Transverse colon (tissue), 4 donors: ENCODE measurements around the gene PSMC2. TPM values are rescaled to one million over a fixed set of nuclear protein-coding genes. Genes with fewer than 3 reads are reported as not detected.

Experiments
- DNase-seq: peaks from one replicate; pipeline ENCODE4 v3.0.0-alpha.2; 2019
- H3K27ac ChIP-seq, 4 donors: fragments of 200-600 bp; sonication (generic); 2 replicates each; pipeline ENCODE4 v1.5.1; 2016 to 2018; ENCODE audit warnings: inconsistent platforms in 4 of 4
- H3K27me3 ChIP-seq: fragments of 200-600 bp; sonication (generic); 2 replicates; pipeline ENCODE4 v1.5.1; 2017; ENCODE audit warnings: inconsistent platforms
- H3K36me3 ChIP-seq, 4 donors: fragments of 200-600 bp; sonication (generic); 2 replicates each; pipeline ENCODE4 v1.5.1; 2017 to 2019; ENCODE audit warnings: inconsistent platforms in 4 of 4
- H3K4me1 ChIP-seq, 4 donors: fragments of 200-600 bp; sonication (generic); 2 replicates each; pipeline ENCODE4 v1.5.1; 2017 to 2020; ENCODE audit warnings: inconsistent platforms in 4 of 4
- H3K4me3 ChIP-seq, 4 donors: fragments of 200-600 bp; sonication (generic); 1 replicate in 1 of 4; 2 replicates in 3 of 4; pipeline versions ENCODE4 v1.5.1 to v1.6.1; 2017 to 2019; ENCODE audit warnings: inconsistent platforms in 4 of 4
- H3K9me3 ChIP-seq, 2 donors: fragments of 200-600 bp; sonication (generic); 2 replicates each; pipeline ENCODE4 v1.5.1; 2017 to 2019; ENCODE audit warnings: inconsistent platforms in 2 of 2
- CTCF ChIP-seq, 5 experiments: fragments of 200-600 bp in 3 of 5; fragments of 450-650 bp in 2 of 5; sonication (generic) in 3 of 5; IDR thresholded peaks; 1 replicate in 2 of 5; 2 replicates in 3 of 5; pipeline ENCODE4 v1.5.1; 2016 to 2017; ENCODE audit warnings: antibody characterized with exemption in 5 of 5, inconsistent platforms in 3 of 5, mild to moderate bottlenecking in 2 of 5, moderate library complexity in 1 of 5
- EP300 ChIP-seq: sonication (generic); formaldehyde crosslinking; IDR thresholded peaks from one replicate; pipeline ENCODE4 v1.6.1; 2017; ENCODE audit warnings: antibody characterized with exemption, low read depth
- POLR2A ChIP-seq: fragments of 450-650 bp; IDR thresholded peaks from one replicate; pipeline ENCODE4 v1.6.1; 2016; ENCODE audit warnings: antibody characterized with exemption, mild to moderate bottlenecking, moderate library complexity
- POLR2AphosphoS5 ChIP-seq, 3 donors: sonication (generic); formaldehyde crosslinking; IDR thresholded peaks; one replicate each; pipeline ENCODE4 v1.6.1; 2016; ENCODE audit warnings: antibody characterized with exemption in 3 of 3
- WGBS, 2 donors: methylation state at CpG; one replicate each; pipeline ENCODE4 v1.1.5; 2018; ENCODE audit warnings: low coverage in 1 of 2; 5-methylcytosine and 5-hydroxymethylcytosine counted together
- in situ Hi-C, 4 donors: fragments of 200-750 bp; cut with MboI; loops; one replicate each; pipeline versions ENCODE4 v1.15.0 to v1.15.1; 2017; ENCODE audit warnings: low sequenced_read_pairs in 3 of 4, low pct_ligation_motif_present in 1 of 4, low pct_unique_long_range_greater_than_20kb in 1 of 4
- intact Hi-C: fragments of 100-400 bp; cut with DNase I; formaldehyde crosslinking; loops from one replicate; pipeline ENCODE4 v1.15.1; 2023; ENCODE audit warnings: low total_unique reads
- total RNA-seq, 4 donors: library from RNA; depleted of rRNA; stranded (reverse); fragments of >200 nt; gene quantifications; one replicate each; pipeline ENCODE4 v1.1.0, GENCODE V29; 2016

PSMC2 gene
- total RNA-seq, 4 donors from 2014 or later: 5.2 to 88.6 (median 55.7) TPM

DNA sequence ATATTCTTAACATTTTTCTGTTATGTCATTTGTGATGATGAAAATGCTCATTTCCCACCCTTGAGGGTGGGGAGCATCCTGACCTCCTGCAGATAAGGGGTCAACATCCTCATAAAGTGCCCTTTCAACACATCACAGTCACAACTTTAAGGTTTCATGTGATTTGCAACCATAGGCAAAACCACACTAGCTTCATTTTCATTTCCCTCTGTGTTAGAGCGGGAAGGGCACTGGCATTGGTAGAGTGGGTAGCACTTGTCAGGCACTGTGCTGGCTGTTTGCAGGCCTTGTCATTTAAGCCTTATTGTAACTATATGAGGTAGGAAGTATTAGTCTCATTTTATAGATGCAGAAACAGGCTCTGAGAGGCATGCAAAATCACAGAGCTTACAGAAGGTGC, 39.8 kb downstream of the PSMC2 start:
- intact Hi-C loops: no loop called here

GRCh38 chr7:103388469-103389140, 41.2 kb downstream of the PSMC2 start:
- no peak overlapping the region for H3K27ac ChIP-seq
- TF ChIP-seq CTCF (IDR thresholded peaks at IDR 0.05) (no peak), POLR2AphosphoS5 (IDR thresholded peaks at IDR 0.05) (no peak), EP300 (no peak), POLR2A (no peak)
- no peak for DNase-seq
- H3K9me3 ChIP-seq: no peaks in the 10 kb centered on the region
- no peak overlapping the region for H3K4me3 ChIP-seq
- H3K4me1 ChIP-seq: peaks cover 0 to 2% (median 0%) of the 10 kb centered on the region in 4 donors
- H3K27me3 ChIP-seq: no peaks in the 10 kb centered on the region
- 43 to 50% methylated on average over 4 of the region's 4 CpGs for WGBS, 2 donors
- intact Hi-C loops (no loop called here), in situ Hi-C loops (no loop called here)
- H3K36me3 ChIP-seq: no peaks in the 10 kb centered on the region

More for the DNA sequence above, 39.8 kb downstream of the PSMC2 start:
- Histone ChIP-seq H3K27ac (no peak overlapping the region), H3K36me3 (no peaks in the 10 kb centered on the region), H3K9me3 (no peaks in the 10 kb centered on the region), H3K4me3 (no peak overlapping the region), H3K27me3 (no peaks in the 10 kb centered on the region), H3K4me1 (peaks cover 0 to 2% (median 0%) of the 10 kb centered on the region in 4 donors)
- 63 to 88% methylated on average over 1 of the region's 1 CpG for WGBS, 2 donors
- in situ Hi-C loops: no loop called here
- no peak for TF ChIP-seq CTCF (IDR thresholded peaks at IDR 0.05)
- DNase-seq: no peak

- WGBS, 2 donors: 83 to 94% methylated on average over 2 to 3 of the region's 3 CpGs
- in situ Hi-C loops (no loop called here), intact Hi-C loops (no loop called here)
- no peaks in the 10 kb centered on the region for H3K27me3 ChIP-seq
- DNase-seq: no peak
- no peak overlapping the region for H3K27ac ChIP-seq
- H3K4me3 ChIP-seq: no peak overlapping the region
- no peaks in the 10 kb centered on the region for H3K9me3 ChIP-seq
- H3K36me3 ChIP-seq: no peaks in the 10 kb centered on the region
- H3K4me1 ChIP-seq: peaks cover 0 to 2% (median 0%) of the 10 kb centered on the region in 4 donors
- TF ChIP-seq POLR2AphosphoS5 (IDR thresholded peaks at IDR 0.05) (no peak), POLR2A (no peak), CTCF (IDR thresholded peaks at IDR 0.05) (no peak), EP300 (no peak)
These were observed 41.8 kb downstream of the PSMC2 start for GRCh38 chr7:103389263-103389662.

- Histone ChIP-seq H3K27ac (no peak overlapping the region), H3K36me3 (no peaks in the 10 kb centered on the region), H3K9me3 (no peaks in the 10 kb centered on the region), H3K27me3 (no peaks in the 10 kb centered on the region), H3K4me3 (no peak overlapping the region), H3K4me1 (peaks cover 0 to 2% (median 0%) of the 10 kb centered on the region in 4 donors)
- in situ Hi-C loops: no loop called here
- intact Hi-C loops: no loop called here
- no peak for TF ChIP-seq POLR2A
- TF ChIP-seq EP300: no peak
- TF ChIP-seq CTCF (IDR thresholded peaks at IDR 0.05): no peak
- no peak for TF ChIP-seq POLR2AphosphoS5 (IDR thresholded peaks at IDR 0.05)
- DNase-seq: no peak
- WGBS, 2 donors: 74 to 95% methylated on average over 2 to 5 of the region's 5 CpGs
These were observed 43.7 kb downstream of the PSMC2 start for GRCh38 chr7:103391150-103391549.
